Mesendoderm (in vitro differentiated cells): ENCODE measurements around the gene ZNF408.

Experiments used
- DNase-seq: peaks from one replicate; pipeline ENCODE4 v3.0.0; 2013
- H2AK5ac ChIP-seq: 2 replicates; pipeline ENCODE4 v1.6.1; 2013; ENCODE audit warnings: low read length, inconsistent platforms
- H2BK120ac ChIP-seq: 2 replicates; pipeline ENCODE4 v1.6.1; 2013; ENCODE audit warnings: low read depth, mild to moderate bottlenecking, low read length, moderate library complexity, mixed read lengths
- H2BK15ac ChIP-seq: replicated peaks from 2 replicates; pipeline ENCODE4 v1.6.1; 2013; ENCODE audit warnings: low read depth, mild to moderate bottlenecking, moderate library complexity
- H2BK5ac ChIP-seq: 2 replicates; pipeline ENCODE4 v1.6.1; 2013; ENCODE audit warnings: low read length, inconsistent platforms
- H3K18ac ChIP-seq: 2 replicates; pipeline ENCODE4 v1.6.1; 2013; ENCODE audit warnings: mild to moderate bottlenecking, low read length, mixed read lengths
- H3K23ac ChIP-seq: one replicate; pipeline ENCODE4 v1.6.1; 2013; ENCODE audit warnings: low read length
- H3K27ac ChIP-seq: 2 replicates; pipeline ENCODE4 v1.5.1; 2013; ENCODE audit warnings: low read depth, mild to moderate bottlenecking, inconsistent platforms, low read length, moderate library complexity
- H3K27me3 ChIP-seq: 2 replicates; pipeline ENCODE4 v1.6.1; 2013; ENCODE audit warnings: low read length, control low read depth, mild to moderate bottlenecking, inconsistent platforms; ENCODE audit not compliant: insufficient read depth, poor library complexity
- H3K36me3 ChIP-seq: 2 replicates; pipeline ENCODE4 v1.6.1; 2013; ENCODE audit warnings: low read length, inconsistent platforms; ENCODE audit not compliant: control insufficient read depth, insufficient read depth
- H3K4ac ChIP-seq: one replicate; pipeline ENCODE4 v1.6.1; 2013; ENCODE audit warnings: low read depth, mild to moderate bottlenecking, low read length, moderate library complexity
- H3K4me1 ChIP-seq: 2 replicates; pipeline ENCODE4 v1.6.1; 2013; ENCODE audit warnings: low read depth, low read length, inconsistent platforms; ENCODE audit not compliant: control insufficient read depth
- H3K4me2 ChIP-seq: 2 replicates; pipeline ENCODE4 v1.6.1; 2013; ENCODE audit warnings: low read length
- H3K4me3 ChIP-seq: 2 replicates; pipeline ENCODE4 v1.5.1; 2013; ENCODE audit warnings: mild to moderate bottlenecking, low read length
- H3K56ac ChIP-seq: one replicate; pipeline ENCODE4 v1.6.1; 2013; ENCODE audit warnings: low read length
- H3K79me1 ChIP-seq: 2 replicates; pipeline ENCODE4 v1.6.1; 2013; ENCODE audit warnings: low read length, inconsistent platforms
- H3K79me2 ChIP-seq: 2 replicates; pipeline ENCODE4 v1.6.1; 2013; ENCODE audit warnings: mild to moderate bottlenecking, low read length; ENCODE audit not compliant: control insufficient read depth, insufficient read depth
- H3K9ac ChIP-seq: 2 replicates; pipeline ENCODE4 v1.6.1; 2013; ENCODE audit warnings: low read length, inconsistent platforms
- H4K5ac ChIP-seq: one replicate; pipeline ENCODE4 v1.6.1; 2013; ENCODE audit warnings: low read length
- H4K8ac ChIP-seq: one replicate; pipeline ENCODE4 v1.6.1; 2013; ENCODE audit warnings: low read depth, mild to moderate bottlenecking, control low read depth, low read length, moderate library complexity
- WGBS: extraction: QIAGEN DNeasy Blood & Tissue Kit; methylation state at CpG from one replicate; pipeline ENCODE4 v1.1.7; 2013; ENCODE audit warnings: low lambda C conversion rate, missing lambda C conversion rate; ENCODE audit not compliant: insufficient coverage; ENCODE audit errors: extremely low coverage; 5-methylcytosine and 5-hydroxymethylcytosine counted together

The ZNF408 gene

DNA sequence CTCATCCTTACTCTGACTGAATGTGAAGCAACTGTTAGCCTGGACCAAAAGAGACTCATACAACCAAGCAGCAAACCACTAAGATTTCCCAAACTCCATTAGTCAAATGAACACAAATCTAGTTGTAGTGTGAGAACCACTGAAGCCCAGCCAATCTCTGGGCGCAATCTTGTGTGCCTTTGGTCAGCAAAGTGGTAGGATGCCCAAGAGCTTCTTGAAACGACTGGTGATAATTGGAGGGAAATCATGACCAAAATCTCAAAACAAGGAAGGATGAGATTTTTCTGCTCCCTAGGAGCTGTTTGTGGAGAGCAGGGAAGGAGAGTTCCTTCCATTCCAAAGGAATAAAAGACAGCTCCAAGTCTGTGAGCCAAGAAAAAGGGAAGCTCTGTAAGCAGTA lies 42.2 kb downstream of the ZNF408 start:
- H3K4me2 ChIP-seq, result no peak overlapping the region

DNA sequence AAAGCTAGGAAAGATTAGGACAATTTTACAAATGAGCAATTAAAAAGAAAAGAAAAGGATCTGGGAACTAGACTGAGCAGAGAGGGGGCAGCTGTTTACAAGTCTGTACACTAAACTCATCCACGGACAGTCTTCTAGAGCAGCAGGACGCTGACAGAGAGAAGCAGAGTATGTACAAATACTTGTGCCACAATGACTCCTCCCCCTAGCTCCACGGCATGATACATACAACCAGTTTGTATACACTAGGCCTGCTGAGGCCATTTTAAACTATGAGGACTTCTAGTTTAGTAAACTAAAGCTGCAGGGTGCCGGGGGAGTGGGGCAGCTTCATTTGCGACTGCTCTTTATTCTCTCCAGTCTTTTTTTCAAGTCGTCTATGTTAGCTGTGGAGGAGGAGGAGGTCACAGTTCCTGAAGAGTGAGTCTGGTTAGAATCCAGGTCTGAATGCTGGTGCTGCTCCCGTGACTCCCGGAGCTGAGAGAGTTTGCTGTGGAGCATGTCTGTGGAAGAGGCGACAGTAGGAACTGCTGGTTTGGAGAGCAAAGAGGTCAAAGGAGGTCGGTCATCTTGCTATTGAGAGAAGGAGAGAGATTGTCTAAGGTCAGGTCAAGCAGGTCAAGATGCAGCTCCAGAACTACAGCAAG lies 43.0 kb downstream of the ZNF408 start:
- no peak for DNase-seq
- Histone ChIP-seq H3K9ac (no peak overlapping the region), H3K27me3 (no peaks in the 10 kb centered on the region), H3K79me2 (no peaks in the 10 kb centered on the region), H3K4me2 (no peak overlapping the region), H3K18ac (no peak overlapping the region), H2BK15ac (no peak overlapping the region), H4K8ac (no peak overlapping the region), H3K56ac (no peak overlapping the region), H3K79me1 (no peaks in the 10 kb centered on the region), H3K4me1 (no peaks in the 10 kb centered on the region), H3K4me3 (no peak overlapping the region), H4K5ac (no peak overlapping the region), H3K23ac (no peak overlapping the region), H3K27ac (no peak overlapping the region), H3K4ac (no peak overlapping the region), H2BK120ac (no peak overlapping the region), H2BK5ac (no peak overlapping the region), H3K36me3 (peaks cover 24% of the 10 kb centered on the region), H2AK5ac (no peak overlapping the region)
- WGBS, result no CpG with 5 or more reads among the region's 10 CpGs

More for the DNA sequence above, 42.2 kb downstream of the ZNF408 start:
- H3K36me3 ChIP-seq, result peaks cover 22% of the 10 kb centered on the region
- no peak overlapping the region for H3K4me3 ChIP-seq
- H3K9ac ChIP-seq, result no peak overlapping the region
- no peak overlapping the region for H2BK15ac ChIP-seq
- H3K79me2 ChIP-seq, result no peaks in the 10 kb centered on the region
- no CpG with 5 or more reads among the region's 2 CpGs for WGBS
- no peaks in the 10 kb centered on the region for H3K27me3 ChIP-seq
- no peaks in the 10 kb centered on the region for H3K4me1 ChIP-seq
- H3K23ac ChIP-seq, result no peak overlapping the region
- H4K8ac ChIP-seq, result no peak overlapping the region
- H2AK5ac ChIP-seq, result no peak overlapping the region
- no peak overlapping the region for H2BK5ac ChIP-seq
- no peak for DNase-seq
- H4K5ac ChIP-seq, result no peak overlapping the region
- H2BK120ac ChIP-seq, result no peak overlapping the region
- H3K79me1 ChIP-seq, result no peaks in the 10 kb centered on the region
- no peak overlapping the region for H3K56ac ChIP-seq
- H3K27ac ChIP-seq, result no peak overlapping the region
- H3K4ac ChIP-seq, result no peak overlapping the region
- H3K18ac ChIP-seq, result no peak overlapping the region

DNA sequence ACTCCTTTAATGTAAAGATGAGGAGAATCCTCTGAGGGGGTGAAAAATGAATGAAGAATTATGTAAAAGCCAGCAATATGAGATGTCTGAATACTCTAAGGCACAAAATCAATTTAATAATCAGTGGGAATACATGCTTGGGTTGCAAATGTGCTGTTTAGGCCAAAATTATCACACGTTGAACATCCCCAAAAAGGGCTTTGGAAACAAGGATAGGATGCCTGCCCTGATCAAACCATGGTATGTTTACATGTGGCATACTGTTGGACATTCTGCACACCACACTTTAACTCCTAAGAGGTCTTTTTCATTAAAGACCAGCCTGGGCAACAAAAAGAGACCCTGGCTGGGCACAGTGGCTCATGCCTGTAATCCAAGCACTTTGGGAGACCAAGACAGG lies 44.5 kb downstream of the ZNF408 start:
- Histone ChIP-seq H2BK5ac (no peak overlapping the region), H2BK15ac (no peak overlapping the region), H3K4ac (no peak overlapping the region), H3K79me2 (no peaks in the 10 kb centered on the region), H3K18ac (no peak overlapping the region), H4K8ac (no peak overlapping the region), H3K4me1 (no peaks in the 10 kb centered on the region), H3K36me3 (peaks cover 28% of the 10 kb centered on the region), H3K56ac (no peak overlapping the region), H3K79me1 (no peaks in the 10 kb centered on the region), H2AK5ac (no peak overlapping the region), H3K4me2 (no peak overlapping the region), H3K27ac (no peak overlapping the region), H3K4me3 (no peak overlapping the region), H2BK120ac (no peak overlapping the region), H3K23ac (no peak overlapping the region), H3K9ac (no peak overlapping the region), H4K5ac (no peak overlapping the region), H3K27me3 (no peaks in the 10 kb centered on the region)
- WGBS, result no CpG with 5 or more reads among the region's 1 CpG
- DNase-seq, result no peak

DNA sequence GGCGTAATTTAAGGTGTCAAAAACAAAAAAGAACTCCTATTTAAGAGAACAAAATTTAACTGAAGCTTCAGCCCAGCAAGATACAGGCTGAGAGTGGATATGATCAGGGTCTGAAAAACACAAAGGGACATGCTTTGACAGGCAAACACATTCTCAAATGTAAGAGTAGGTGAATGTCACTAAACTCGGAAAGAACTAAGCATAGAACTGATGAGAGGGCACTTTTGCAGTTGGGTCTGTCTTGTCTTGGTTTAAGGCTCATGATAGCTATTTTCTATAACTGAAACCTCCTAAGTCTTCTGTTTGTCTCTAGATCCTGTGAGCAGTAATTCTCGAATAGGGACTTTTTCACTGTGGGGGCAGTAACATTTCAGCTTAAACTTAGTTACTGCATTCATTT lies 45.2 kb downstream of the ZNF408 start:
- Histone ChIP-seq H3K56ac (no peak overlapping the region), H3K4me3 (no peak overlapping the region), H3K18ac (no peak overlapping the region), H4K8ac (no peak overlapping the region), H2BK120ac (no peak overlapping the region), H3K9ac (no peak overlapping the region), H4K5ac (no peak overlapping the region), H3K27me3 (no peaks in the 10 kb centered on the region), H2BK5ac (no peak overlapping the region), H3K79me1 (no peaks in the 10 kb centered on the region), H3K23ac (no peak overlapping the region), H3K4me1 (no peaks in the 10 kb centered on the region), H3K79me2 (no peaks in the 10 kb centered on the region), H3K27ac (no peak overlapping the region), H2AK5ac (no peak overlapping the region), H3K4ac (no peak overlapping the region), H3K36me3 (peaks cover 32% of the 10 kb centered on the region), H3K4me2 (no peak overlapping the region), H2BK15ac (no peak overlapping the region)
- no CpG with 5 or more reads among the region's 3 CpGs for WGBS
- DNase-seq, result no peak

DNA sequence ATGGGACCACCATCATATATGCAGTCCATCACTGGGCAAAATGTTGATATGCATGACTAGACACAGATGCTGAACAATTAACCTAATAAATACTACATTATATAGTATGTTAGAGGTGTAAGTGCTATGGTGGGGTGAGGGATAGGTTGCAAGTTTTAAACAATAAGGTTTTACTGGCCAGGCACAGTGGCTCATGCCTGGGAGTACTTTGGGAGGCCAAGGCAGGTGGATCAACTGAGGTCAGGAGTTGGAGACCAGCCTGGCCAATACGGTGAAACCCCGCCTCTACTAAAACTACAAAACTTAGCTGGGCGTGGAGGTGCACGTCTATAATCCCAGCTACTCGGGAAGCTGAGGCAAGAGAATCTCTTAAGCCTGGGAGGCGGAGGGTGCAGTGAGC lies 46.3 kb downstream of the ZNF408 start:
- Histone ChIP-seq H4K5ac (no peak overlapping the region), H3K56ac (no peak overlapping the region), H3K4me3 (no peak overlapping the region), H2BK15ac (no peak overlapping the region), H2BK120ac (no peak overlapping the region), H3K4me2 (no peak overlapping the region), H3K79me1 (no peaks in the 10 kb centered on the region), H2AK5ac (no peak overlapping the region), H4K8ac (no peak overlapping the region), H3K4me1 (no peaks in the 10 kb centered on the region), H3K18ac (no peak overlapping the region), H3K9ac (no peak overlapping the region), H3K4ac (no peak overlapping the region), H3K79me2 (no peaks in the 10 kb centered on the region), H3K27ac (no peak overlapping the region), H2BK5ac (no peak overlapping the region), H3K36me3 (peaks cover 27% of the 10 kb centered on the region), H3K23ac (no peak overlapping the region), H3K27me3 (no peaks in the 10 kb centered on the region)
- no CpG with 5 or more reads among the region's 6 CpGs for WGBS
- no peak for DNase-seq
